GM19397 (cell line): ENCODE measurements around the gene ATMIN.

Source experiments
- ATAC-seq: cut with Tn5 transposase; IDR thresholded peaks from one replicate; pipeline ENCODE4 v1.9.1; 2021; ENCODE audit warnings: mild to moderate bottlenecking, moderate library complexity; ENCODE audit not compliant: unreplicated experiment

Gene ATMIN

DNA sequence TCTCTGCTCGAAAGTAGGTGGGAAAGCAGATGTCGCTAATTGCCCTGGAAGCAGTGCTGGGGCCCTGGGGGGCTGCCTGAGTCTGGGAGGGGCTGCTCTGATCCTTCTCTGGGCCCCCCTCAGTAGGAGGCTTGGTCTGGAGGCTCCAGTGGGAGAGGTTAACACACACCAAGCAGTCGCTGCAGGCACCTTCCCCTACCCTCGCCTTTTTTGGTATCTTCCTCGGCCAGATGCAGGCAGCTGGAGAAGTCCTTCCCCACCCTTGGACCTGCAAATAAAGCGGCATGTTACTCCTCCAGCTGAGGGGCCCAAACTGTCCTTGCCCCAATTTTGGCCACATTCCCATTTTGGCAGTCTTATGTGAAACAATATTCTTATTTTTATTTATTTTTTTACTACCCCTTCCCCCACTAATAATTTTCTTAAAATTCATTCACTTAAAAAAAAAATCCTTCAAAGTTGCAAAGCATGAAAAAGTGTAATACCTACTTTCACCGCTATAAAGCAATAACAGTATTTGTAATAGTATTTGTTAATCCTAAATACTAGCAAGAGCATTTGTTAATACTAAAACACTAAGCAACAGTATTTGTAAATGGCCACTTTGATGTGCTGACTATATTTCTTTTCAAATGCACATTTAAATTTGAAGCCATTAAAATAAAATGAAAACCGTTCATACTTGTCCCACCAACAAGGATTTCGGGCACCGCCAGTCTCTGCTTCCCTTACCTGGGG lies 26.4 kb downstream of the ATMIN start:
- no peak for ATAC-seq

DNA sequence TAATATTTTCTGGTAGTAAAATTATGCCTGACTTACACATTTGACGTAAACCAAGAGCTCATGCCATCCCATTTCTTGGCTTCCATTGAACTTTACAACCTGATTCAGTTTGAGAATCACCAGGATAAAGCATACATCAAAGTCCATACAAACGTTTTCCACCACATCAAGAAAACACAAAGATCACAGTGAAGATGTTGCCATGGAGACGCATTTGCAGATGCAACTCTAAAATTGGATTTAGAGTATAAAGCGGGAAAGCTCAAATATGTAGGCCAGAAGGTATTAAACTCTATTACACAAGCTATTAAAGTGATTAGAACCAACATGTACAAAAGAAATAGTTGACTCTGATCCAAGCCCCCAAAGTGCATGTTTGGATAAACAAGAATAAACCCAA lies 31.0 kb downstream of the ATMIN start:
- ATAC-seq = no peak

DNA sequence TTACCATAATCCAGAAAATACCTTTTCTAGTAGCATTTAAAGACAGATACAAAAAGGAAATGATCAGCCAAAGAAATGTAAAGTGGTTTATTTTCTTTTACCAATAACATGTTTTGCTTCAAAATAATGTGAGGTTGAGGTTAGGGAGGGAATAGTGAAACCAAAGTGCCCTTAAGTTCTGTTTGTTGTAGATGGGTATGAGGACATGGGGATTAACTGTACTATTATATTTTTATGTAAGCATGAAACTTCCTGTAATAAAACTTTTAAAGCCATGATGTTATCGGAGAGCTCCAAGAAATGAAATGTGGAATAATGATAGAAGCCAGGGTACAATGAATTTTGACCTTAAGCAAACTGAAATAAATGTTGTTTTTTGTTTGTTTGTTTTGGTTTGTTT lies 31.5 kb downstream of the ATMIN start:
- ATAC-seq = no peak

DNA sequence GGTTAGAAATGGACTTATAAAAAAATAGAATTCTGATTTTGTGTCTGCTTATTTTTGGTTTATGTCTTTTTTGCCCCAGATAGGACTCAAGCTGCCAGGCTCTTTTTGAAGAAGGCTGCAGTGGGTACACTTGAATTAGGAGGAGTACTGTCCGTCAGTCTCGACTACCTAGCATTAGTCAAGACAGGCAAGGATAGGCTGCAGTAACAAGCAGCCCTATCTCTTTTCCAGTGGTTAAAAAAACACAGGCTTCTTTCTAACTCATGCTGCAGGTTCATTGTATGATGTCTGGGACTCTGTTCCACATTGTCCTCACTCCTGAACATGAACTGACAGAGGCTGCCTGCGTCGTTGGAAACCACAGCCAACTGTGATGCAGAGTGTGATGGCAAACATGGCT lies 33.4 kb downstream of the ATMIN start:
- no peak for ATAC-seq

DNA sequence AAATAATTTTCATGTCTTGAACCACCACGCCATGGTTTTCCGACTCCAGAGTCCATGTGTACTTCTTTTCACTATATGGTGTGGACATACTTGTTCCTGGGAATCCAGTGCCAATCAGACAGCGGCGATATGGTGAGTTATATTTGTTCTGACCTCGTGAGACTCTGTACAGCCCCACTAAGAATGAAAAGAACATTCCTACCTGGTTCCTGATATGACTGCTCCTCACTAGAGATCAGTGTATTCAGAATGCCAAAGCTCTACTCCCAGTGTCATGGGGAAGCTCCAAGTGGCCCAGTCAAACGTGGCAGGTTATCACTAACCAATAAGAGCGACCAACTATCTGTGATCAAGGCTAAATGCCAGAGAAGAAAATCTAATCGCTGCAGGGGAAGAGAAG lies 35.3 kb downstream of the ATMIN start:
- no peak for ATAC-seq

DNA sequence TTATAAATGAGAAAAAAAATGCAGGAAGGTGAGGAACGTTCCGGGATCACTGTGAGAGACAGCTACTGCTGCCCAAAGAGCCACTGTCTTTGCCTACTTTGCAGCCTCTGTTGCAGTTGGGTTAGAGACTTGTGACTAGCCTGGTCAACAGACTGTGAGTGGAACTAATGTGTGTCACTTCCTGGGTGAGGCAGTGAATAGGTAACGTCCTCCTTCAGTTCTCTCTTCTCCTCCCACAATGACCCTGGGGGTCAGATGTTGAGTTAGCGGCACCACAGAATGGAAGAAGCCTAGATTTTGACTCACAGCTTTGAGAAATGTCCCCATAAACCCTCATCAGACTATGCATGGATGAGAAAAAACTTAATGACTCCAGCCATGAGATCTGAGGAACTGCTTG lies 36.2 kb downstream of the ATMIN start:
- ATAC-seq = no peak

DNA sequence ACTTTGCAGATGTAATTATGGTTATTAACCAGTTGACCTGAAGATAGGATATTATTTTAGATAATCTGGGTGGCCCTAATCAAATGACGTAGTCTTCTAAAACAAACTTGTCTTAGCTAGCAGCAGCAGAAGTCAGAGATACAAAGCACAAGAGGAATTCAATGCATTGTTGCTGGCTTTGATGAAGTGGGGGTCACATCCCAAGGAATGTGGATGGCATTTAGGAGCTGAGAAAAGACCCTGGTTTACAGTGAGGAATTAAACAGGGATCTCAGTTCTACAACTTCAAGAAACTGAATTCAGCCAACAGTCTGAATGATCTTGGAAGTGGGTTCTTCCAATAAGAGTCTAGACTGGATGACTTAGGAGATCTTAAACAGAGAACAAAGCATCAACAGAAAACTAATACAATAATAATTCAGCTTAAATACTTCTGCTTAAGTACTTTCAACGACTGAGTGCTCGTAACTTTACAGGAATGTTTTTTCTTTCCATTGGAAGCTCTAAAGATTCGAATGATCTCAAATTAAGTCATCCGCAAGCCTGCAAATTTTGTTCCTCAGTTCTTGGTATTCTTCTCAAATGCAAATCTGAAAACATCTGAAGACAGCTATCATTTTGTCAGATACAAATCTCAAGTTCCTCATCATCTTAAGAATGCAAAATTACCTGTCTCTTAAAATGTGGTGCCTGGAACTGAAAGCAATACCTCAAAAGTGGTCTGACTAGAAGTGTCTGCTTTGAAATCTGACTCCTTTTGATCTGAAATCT lies 38.1 kb downstream of the ATMIN start:
- ATAC-seq = no peak

DNA sequence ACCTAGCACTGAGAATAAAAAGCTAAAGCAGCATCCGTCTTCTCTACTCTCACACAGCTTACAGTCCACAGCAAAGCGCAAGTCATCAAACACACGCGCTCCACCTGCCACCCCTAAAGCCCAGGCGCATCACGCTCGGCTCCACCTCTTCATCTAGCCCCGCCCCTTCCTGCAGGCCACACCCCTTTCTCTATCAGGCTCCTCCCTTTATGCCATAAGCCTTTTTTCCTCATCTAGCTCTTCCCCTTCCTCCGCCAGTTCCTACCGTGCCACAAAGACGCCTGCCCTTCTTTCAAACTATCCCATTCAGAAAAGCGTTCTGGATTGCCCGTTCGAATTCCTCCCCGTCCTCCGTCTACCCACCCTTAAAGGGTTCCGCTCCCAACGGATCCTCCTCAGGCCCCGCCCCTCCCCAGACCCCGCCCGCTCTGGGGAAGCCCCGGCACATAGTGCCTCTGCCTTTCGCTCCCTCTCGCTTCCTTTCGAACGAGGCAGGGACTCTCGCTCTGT lies 41.0 kb downstream of the ATMIN start:
- ATAC-seq = peak; percentile 81

DNA sequence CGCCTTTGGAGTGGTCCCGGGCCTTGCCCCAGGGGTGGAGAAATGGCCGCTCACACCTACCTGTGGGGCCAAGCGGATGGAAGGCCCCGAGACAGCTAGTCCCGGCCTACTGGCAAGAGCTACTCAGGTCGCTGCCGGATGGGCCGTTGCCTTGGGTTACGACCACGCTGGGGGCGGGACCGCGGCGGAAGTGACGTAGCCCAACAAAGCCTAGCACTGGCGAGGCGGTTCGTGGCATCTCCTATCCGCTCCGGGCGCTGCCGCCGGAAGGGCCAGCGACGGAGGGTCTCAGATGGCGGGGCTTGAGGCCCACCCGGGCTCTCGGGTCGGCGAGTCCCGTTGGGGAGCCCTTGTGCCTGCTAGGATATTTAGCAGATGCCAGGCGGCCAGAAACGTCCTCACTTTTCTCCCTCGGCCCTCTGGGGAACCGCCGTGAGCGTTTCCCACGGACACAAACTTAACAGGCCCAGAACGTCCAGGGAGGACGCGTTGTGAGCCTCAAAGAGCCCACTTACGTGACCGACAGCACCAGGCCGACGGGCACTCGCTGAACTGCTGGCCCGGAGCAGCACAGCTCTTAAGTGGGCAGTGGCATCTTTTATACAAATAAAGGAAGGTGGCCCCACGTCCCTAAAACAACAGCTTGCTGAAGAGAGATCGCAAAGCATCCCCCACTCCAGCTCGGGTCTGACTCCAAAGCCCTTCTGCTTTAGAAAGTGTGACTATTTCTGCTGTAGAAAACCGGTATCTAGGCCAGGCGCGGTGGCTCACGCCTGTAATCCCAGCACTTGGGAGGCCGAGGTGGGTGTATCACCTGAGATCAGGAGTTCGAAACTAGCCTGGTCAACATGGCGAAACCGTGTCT lies 41.7 kb downstream of the ATMIN start, which contains the start of gene C16orf46:
Gene C16orf46, minus strand, starts transcription at position 163 of the 865 bp plus-strand sequence. CDS start 13,283 bp downstream, outside the sequence.
- peak; percentile 94 for ATAC-seq

DNA sequence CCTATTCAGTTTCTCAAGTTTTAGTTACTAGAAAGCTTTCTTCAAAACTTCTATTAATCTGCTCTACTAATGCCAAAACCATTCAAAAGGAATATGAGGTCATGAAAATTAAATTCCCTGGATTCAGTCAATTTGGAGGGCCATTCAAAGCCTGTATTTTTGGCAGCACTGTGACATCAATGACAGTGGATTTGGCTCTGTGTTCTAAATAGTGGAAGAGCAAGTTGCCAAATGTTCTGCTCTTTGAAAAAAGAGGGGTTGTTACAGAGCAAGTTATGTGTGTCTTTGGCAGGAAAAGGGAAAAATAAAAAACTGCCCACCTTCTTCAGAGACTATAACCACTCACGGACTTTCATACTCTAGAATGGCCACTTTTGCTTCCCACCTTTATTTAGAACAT lies 44.6 kb downstream of the ATMIN start:
- no peak for ATAC-seq

DNA sequence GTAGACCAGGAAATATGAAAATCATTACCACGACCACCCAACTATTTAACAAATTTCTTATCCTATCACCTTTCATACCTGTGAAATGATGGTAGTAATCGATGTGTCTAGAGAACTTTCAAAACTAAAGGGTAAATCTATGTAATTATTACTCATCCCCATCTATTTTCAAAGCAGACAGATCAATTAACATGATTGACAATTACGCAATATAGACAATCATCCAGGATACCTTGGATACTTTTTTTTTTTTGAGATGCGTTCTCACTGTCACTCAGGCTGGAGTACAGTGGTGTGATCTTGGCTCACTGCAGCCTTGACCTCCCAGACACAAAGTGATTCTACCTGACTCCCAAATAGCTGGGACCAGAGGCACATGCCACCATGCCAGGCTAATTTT lies 45.4 kb downstream of the ATMIN start:
- no peak for ATAC-seq

DNA sequence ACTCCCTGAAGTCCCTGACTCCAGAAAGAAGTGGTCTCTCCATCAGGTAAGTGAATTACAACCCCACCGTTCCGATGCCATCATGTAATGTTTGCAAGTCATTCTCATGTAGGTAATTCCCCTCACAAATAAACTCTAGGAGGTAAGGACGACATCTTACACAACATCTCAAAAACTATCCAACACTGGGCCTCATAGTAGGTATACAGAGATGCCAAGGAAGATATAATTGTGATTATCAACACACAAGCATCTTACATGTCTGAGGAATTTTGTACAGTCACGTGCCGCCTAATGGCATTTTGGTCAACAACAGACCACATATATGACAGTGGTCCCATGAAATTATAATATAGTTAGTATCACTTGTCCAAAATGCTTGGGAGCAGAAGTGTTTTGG lies 53.2 kb downstream of the ATMIN start:
- ATAC-seq = no peak

DNA sequence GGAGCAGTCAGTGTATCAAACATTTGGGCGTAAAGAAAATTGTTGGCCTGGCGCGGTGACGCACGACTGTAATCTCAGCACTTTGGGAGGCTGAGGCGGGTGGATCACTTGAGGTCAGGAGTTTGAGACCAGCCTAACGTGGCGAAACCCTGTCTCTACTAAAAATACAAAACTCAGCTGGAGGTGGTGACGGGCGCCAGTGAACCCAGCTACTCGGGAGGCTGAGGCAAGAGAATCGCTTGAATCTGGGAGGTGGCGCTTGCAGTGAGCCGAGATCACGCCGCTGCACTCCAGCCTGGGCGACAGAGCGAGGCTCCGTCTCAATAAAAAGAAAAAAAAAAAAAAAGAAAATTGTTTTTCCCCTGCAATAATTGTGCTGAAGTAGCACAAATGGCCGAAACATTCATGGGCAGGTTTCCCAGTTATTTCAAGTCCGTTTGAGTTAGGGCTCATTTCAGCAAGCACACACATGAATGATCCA lies 59.2 kb downstream of the ATMIN start:
- ATAC-seq = no peak

DNA sequence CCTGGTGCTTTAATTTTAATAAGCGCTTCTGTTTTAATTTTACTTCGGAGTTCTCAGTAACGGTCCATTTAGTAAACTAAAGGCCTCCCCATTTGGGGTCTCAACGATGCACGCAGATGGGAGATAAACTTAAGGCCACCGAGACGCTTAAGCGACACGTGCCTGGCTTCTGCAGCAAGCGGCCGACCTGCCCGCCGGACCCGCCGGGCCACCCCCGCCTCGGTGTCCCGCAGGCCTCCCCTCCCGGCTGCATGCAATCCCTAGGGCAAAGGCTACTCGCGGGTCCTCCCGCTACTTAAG lies 60.0 kb downstream of the ATMIN start:
- ATAC-seq = no peak

DNA sequence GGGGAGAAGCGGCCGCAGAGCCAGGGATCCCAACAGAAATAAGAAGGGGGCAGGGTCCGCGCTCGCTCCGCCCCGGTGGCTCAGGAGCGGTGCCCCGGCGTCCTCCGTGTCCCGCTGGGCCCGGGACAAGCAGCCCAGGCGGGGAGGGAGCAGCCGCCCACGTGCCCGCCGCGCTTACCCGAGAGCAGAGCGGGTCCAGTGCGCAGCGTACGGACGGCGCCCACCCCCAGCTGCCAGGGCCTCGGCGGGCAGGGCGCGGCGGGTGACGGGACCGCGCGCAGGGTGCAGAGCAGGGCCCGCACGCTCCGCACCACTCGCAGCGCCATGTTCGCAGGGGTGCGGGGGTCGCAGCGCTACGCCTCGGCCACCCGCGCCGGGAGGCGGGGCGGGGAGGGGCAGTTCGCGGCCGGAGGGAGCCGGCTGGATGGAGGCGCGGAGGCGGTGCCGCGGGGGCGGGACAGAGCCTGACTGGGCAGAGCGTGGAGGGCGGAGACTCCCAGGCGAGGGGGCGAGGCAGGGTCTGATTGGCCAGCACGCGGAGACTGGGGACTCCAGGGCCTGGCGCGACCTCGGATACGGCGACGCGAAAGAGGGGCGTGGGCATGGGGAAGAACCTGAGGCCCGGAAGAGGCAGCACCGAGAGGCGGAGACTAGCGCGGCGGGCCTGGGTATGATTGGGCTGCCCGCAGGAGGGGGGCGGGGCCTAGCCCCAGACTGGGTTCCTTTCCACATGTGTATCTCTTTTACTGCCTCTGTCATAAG lies 60.5 kb downstream of the ATMIN start, which contains the start of gene GCSH:
Gene GCSH, minus strand, starts transcription at position 443 of the 762 bp plus-strand sequence. Its CDS starts 117 bp downstream, at position 326.
- peak; percentile 99 for ATAC-seq

DNA sequence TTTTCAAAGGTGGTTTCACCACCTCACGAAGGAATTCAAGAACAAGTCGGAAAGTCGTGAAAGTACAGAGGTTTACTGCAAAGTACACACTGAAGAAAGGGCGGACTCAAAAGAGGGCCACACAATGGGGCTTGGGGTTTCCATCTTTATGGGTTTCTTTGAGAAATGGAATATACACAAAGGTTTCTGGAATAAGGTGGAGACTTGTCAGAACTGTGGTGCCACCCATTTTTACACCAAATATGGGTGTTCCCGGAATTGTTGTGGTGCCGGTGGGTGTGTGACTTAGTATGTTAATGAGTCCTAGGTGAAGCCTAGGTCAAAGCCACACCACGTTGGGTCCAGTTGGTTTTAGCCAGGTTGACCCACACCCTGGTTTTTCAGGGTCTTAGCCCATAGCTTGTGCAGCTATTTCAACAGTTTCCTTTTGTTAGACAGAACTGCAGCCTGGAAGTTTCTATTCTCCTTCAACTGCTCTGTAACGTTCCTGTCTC lies 61.1 kb downstream of the ATMIN start:
- no peak for ATAC-seq
